Measurements from ENCODE around the gene CABLES2. TPM values are rescaled to one million over a fixed set of nuclear protein-coding genes. Genes with fewer than 3 reads are reported as not detected.

CABLES2 gene
- total RNA-seq, 1 experiment from 2014 or later: 12.4 TPM

GRCh38 chr20:62425281-62426058 lies 18.4 kb upstream of the CABLES2 start:
- TF ChIP-seq EZH2phosphoT487 (IDR thresholded peaks at IDR 0.05; ENCODE audit: borderline replicate concordance, low read length): no peak
- TF ChIP-seq EZH2 (IDR thresholded peaks at IDR 0.05; ENCODE audit: low read length, unreplicated experiment): no peak
- TF ChIP-seq CTCF (conservative IDR thresholded peaks at IDR 0.05; ENCODE audit: low read depth, low read length): no peak
- DNase-seq: no peak
- H3K9me3 ChIP-seq (ENCODE audit: low read length): no peaks in the 10 kb centered on the region
- H3K4me1 ChIP-seq (ENCODE audit: insufficient read depth, low read length): peaks cover 29% of the 10 kb centered on the region
- intact Hi-C loops (cut with micrococcal nuclease): no loop called here
- 0 out of 2 replicates have a peak, but pooled peaks cover 5% of the 10 kb centered on the region for H3K79me2 ChIP-seq (ENCODE audit: low read length)
- no peak overlapping the region for H3K4me2 ChIP-seq (ENCODE audit: low read length)
- no peak for ATAC-seq
- H3K4me3 ChIP-seq (ENCODE audit: low read length): no peak overlapping the region
- H3K9ac ChIP-seq (ENCODE audit: low read length): no peak overlapping the region
- H4K20me1 ChIP-seq (ENCODE audit: low read length): no peaks in the 10 kb centered on the region
- no peaks in the 10 kb centered on the region for H3K9me2 ChIP-seq (replicated peaks; ENCODE audit: low read length)
- no peak overlapping the region for H3K27ac ChIP-seq (ENCODE audit: low read length)
- H3K27me3 ChIP-seq (ENCODE audit: low read length): no peaks in the 10 kb centered on the region
- POLR2A ChIA-PET (ENCODE audit: unreplicated experiment): interaction anchor here (0.6 kb wide), 1 partner anchor 371 kb away, joined by 3 read pairs; the partner anchor contains the start of gene MRGBP
- CTCF ChIA-PET: no interaction called here
- H3F3A ChIP-seq (ENCODE audit: low read length, unreplicated experiment): no peaks in the 10 kb centered on the region
- no TSS peak for BruUV-seq (replicated peaks)
- H2AFZ ChIP-seq (ENCODE audit: low read length): no peak overlapping the region
- H3K36me3 ChIP-seq (ENCODE audit: low read depth, low read length): no peaks in the 10 kb centered on the region

GRCh38 chr20:62424249-62425107 lies 17.4 kb upstream of the CABLES2 start:
- H3K9me2 ChIP-seq (replicated peaks; ENCODE audit: low read length): no peaks in the 10 kb centered on the region
- ChIA-PET CTCF (interaction anchor here (0.6 kb wide), 1 partner anchor 386 kb away, joined by 4 read pairs; no protein-coding TSS in a partner anchor), POLR2A (ENCODE audit: unreplicated experiment) (no interaction called here)
- BruUV-seq (replicated peaks): no TSS peak
- intact Hi-C loops (cut with micrococcal nuclease): no loop called here
- no peak overlapping the region for H2AFZ ChIP-seq (ENCODE audit: low read length)
- no peak for ATAC-seq
- H3F3A ChIP-seq (ENCODE audit: low read length, unreplicated experiment): no peaks in the 10 kb centered on the region
- no peak overlapping the region for H3K27ac ChIP-seq (ENCODE audit: low read length)
- no peaks in the 10 kb centered on the region for H4K20me1 ChIP-seq (ENCODE audit: low read length)
- DNase-seq: peak; percentile 22
- H3K9me3 ChIP-seq (ENCODE audit: low read length): no peaks in the 10 kb centered on the region
- no peak overlapping the region for H3K4me3 ChIP-seq (ENCODE audit: low read length)
- H3K36me3 ChIP-seq (ENCODE audit: low read depth, low read length): no peaks in the 10 kb centered on the region
- no peak overlapping the region for H3K4me2 ChIP-seq (ENCODE audit: low read length)
- TF ChIP-seq CTCF (conservative IDR thresholded peaks at IDR 0.05; ENCODE audit: low read depth, low read length): no peak
- TF ChIP-seq EZH2phosphoT487 (IDR thresholded peaks at IDR 0.05; ENCODE audit: borderline replicate concordance, low read length): no peak
- TF ChIP-seq EZH2 (IDR thresholded peaks at IDR 0.05; ENCODE audit: low read length, unreplicated experiment): no peak
- 0 out of 2 replicates have a peak, but pooled peaks cover 5% of the 10 kb centered on the region for H3K79me2 ChIP-seq (ENCODE audit: low read length)
- H3K4me1 ChIP-seq (ENCODE audit: insufficient read depth, low read length): peaks cover 29% of the 10 kb centered on the region
- H3K27me3 ChIP-seq (ENCODE audit: low read length): no peaks in the 10 kb centered on the region
- no peak overlapping the region for H3K9ac ChIP-seq (ENCODE audit: low read length)

Data from PC-3 (cell line).